Measurements from ENCODE around the gene ODC1. TPM values are rescaled to one million over a fixed set of nuclear protein-coding genes. Genes with fewer than 3 reads are reported as not detected.

Gene ODC1
- total and polyA plus RNA-seq, 2 of the 4 experiments (the other 2 are of a cell fraction), result 117 to 204 TPM

GRCh38 chr2:10451819-10452218 lies 3.7 kb upstream of the ODC1 start:
- Histone ChIP-seq H4K20me1 (ENCODE audit: insufficient read depth, low read length) (peaks cover 5% of the 10 kb centered on the region), H3K9me3 (ENCODE audit: control insufficient read depth, insufficient read depth, low read length) (no peaks in the 10 kb centered on the region), H4K91ac (ENCODE audit: insufficient read depth, low read depth, low read length) (0 out of 2 replicates have a peak overlapping the region, but pooled peaks have one; percentile 8), H2BK5ac (ENCODE audit: low read depth, low read length, poor library complexity, severe bottlenecking) (peak overlapping the region; percentile 41), H3K27ac (ENCODE audit: insufficient read depth, low read length) (no peak overlapping the region; the same call in 1 of the 2 replicates), H3K14ac (replicated peaks; ENCODE audit: low read depth, low read length) (0 out of 2 replicates have a peak overlapping the region, but pooled peaks have one; percentile 30), H2AFZ (replicated peaks; ENCODE audit: low read length, poor library complexity) (peak overlapping the region; percentile 18), H3K9ac (ENCODE audit: low read depth, low read length) (no peak overlapping the region), H3K9me1 (ENCODE audit: insufficient read depth, low read length) (peaks cover 5% of the 10 kb centered on the region), H3K23ac (ENCODE audit: low read depth, low read length) (peak overlapping the region; percentile 21; the same call in 1 of the 2 replicates), H2AK9ac (replicated peaks; ENCODE audit: low read depth, low read length, poor library complexity) (peak overlapping the region; percentile 1), H2BK15ac (ENCODE audit: low read depth, low read length) (peak overlapping the region; percentile 58; the same call in 1 of the 3 replicates), H3K36me3 (ENCODE audit: control insufficient read depth, insufficient read depth, low read length) (no peaks in the 10 kb centered on the region), H2AK5ac (ENCODE audit: low read depth, low read length) (peak overlapping the region; percentile 88), H4K5ac (ENCODE audit: low read depth, low read length) (peak overlapping the region; percentile 35; the same call in 1 of the 2 replicates), H3K18ac (ENCODE audit: low read depth, low read length) (peak overlapping the region; percentile 36; the same call in 1 of the 2 replicates), H2BK20ac (ENCODE audit: low read depth, low read length) (peak overlapping the region; percentile 64; the same call in 1 of the 2 replicates), H3K4me2 (ENCODE audit: low read depth, low read length) (no peak overlapping the region), H3K56ac (ENCODE audit: extremely low read depth, insufficient read depth, low read length) (0 out of 2 replicates have a peak overlapping the region, but pooled peaks have one; percentile 17), H4K8ac (ENCODE audit: low read depth in 2 of 2, low read length in 2 of 2) (peak overlapping the region; percentile 22 to 66; a peak in 3 of 4 replicates), H3K4ac (ENCODE audit: low read depth, low read length) (peak overlapping the region; percentile 81), H3K27me3 (ENCODE audit: control insufficient read depth, insufficient read depth, low read length) (no peaks in the 10 kb centered on the region), H3K4me1 (ENCODE audit: control insufficient read depth, insufficient read depth, low read length) (peaks cover 8% of the 10 kb centered on the region), H3K79me1 (ENCODE audit: low read depth in 1 of 2, low read length in 2 of 2) (peaks cover 0 to 16% of the 10 kb centered on the region in 2 experiments; a peak in 2 of 4 replicates), H2BK120ac (ENCODE audit: low read depth, low read length) (0 out of 2 replicates have a peak overlapping the region, but pooled peaks have one; percentile 20), H3K4me3 (ENCODE audit: insufficient read depth, low read depth, low read length) (no peak overlapping the region)
- DNase-seq (no peak), ATAC-seq (ENCODE audit: low read depth) (no peak)
- in situ Hi-C loops (cut with MboI; ENCODE audit: low sequenced_read_pairs) (no loop called here), dilution Hi-C loops (cut with HindIII; ENCODE audit: low sequenced_read_pairs, unreplicated experiment) (no loop called here), intact Hi-C loops (cut with micrococcal nuclease) (no loop called here)
- BruUV-seq (replicated peaks), result no TSS peak
- TF ChIP-seq CEBPB (IDR thresholded peaks at IDR 0.05; ENCODE audit: low read depth, low read length) (no peak), BHLHE40 (IDR thresholded peaks at IDR 0.05; ENCODE audit: low read depth, low read length) (no peak), SMC3 (IDR thresholded peaks at IDR 0.05; ENCODE audit: low read depth, low read length) (no peak)
- ChIA-PET CTCF (interaction anchor here (0.8 to 1.0 kb wide), 2 partner anchors 9 to 208 kb away, joined by 3 to 4 read pairs; no protein-coding TSS in a partner anchor), POLR2A (ENCODE audit: unreplicated experiment) (no interaction called here)
- WGBS, 2 experiments (ENCODE audit: extremely low coverage in 2 of 2, insufficient read length in 1 of 2), result no CpG with 5 or more reads among the region's 6 CpGs

All from IMR-90 (cell line).